ENCODE results near the gene LSM11.
"Not testable (repeated sequence)": the region's sequence is repeated elsewhere in the genome, so short reads cannot be mapped to it uniquely, and the experiment has no call there.

GRCh38 chr5:157726607-157727006 lies 16.9 kb upstream of the LSM11 start:
- TF ChIP-seq EZH2 (optimal IDR thresholded peaks at IDR 0.05; ENCODE audit: low read depth, low read length); CTCF (IDR thresholded peaks at IDR 0.05; ENCODE audit: low read length): not testable (repeated sequence)
